SK-N-SH treated with all-trans-retinoic acid at 6 μM for 48 hours (cell line): ENCODE results near the gene SREBF1.
A peak's percentile ranks its signal among the peaks of the same experiment; 100 is the strongest.

ENCODE experiments used
- ATAC-seq: fragments of 200-7000 bp; cut with Tn5 transposase; 3 replicates; pipeline ENCODE4 v1.9.1; 2020; ENCODE audit warnings: mild to moderate bottlenecking, moderate library complexity
- ARNTL ChIP-seq: fragments of 450-650 bp; formaldehyde crosslinking; IDR thresholded peaks from 2 replicates; pipeline ENCODE4 v1.5.0; 2020; ENCODE audit warnings: low read depth, mild to moderate bottlenecking, moderate library complexity, borderline replicate concordance
- CREB5 ChIP-seq: fragments of 250-450 bp; sonication (Bioruptor Pico); IDR thresholded peaks from 2 replicates; pipeline ENCODE4 v1.5.1; 2020; ENCODE audit warnings: low read depth, mild to moderate bottlenecking, moderate library complexity
- CSDC2 ChIP-seq: fragments of 250-450 bp; sonication (Bioruptor Pico); IDR thresholded peaks from 2 replicates; pipeline ENCODE4 v1.5.0; 2020; ENCODE audit warnings: mild to moderate bottlenecking, moderate library complexity
- ESRRG ChIP-seq: fragments of 250-450 bp; sonication (Bioruptor Pico); IDR thresholded peaks from 2 replicates; pipeline ENCODE4 v1.6.1; 2021; ENCODE audit warnings: mild to moderate bottlenecking
- GLIS3 ChIP-seq: fragments of 250-450 bp; sonication (Bioruptor Pico); IDR thresholded peaks from 2 replicates; pipeline ENCODE4 v1.5.0; 2020; ENCODE audit warnings: mild to moderate bottlenecking, moderate library complexity
- ISL1 ChIP-seq: fragments of 250-450 bp; sonication (Bioruptor Pico); IDR thresholded peaks from 2 replicates; pipeline ENCODE4 v2.1.2; 2022; ENCODE audit warnings: mild to moderate bottlenecking, moderate library complexity
- OSR1 ChIP-seq: fragments of 250-450 bp; sonication (Bioruptor Pico); IDR thresholded peaks from 2 replicates; pipeline ENCODE4 v1.8.0; 2022; ENCODE audit warnings: moderate library complexity, mild to moderate bottlenecking, inconsistent platforms
- POU6F1 ChIP-seq: fragments of 250-450 bp; sonication (Bioruptor Pico); IDR thresholded peaks from 2 replicates; pipeline ENCODE4 v1.8.0; 2021; ENCODE audit warnings: low read depth, mild to moderate bottlenecking, moderate library complexity, borderline replicate concordance
- PPARA ChIP-seq: fragments of 250-450 bp; sonication (Bioruptor Pico); IDR thresholded peaks from 2 replicates; pipeline ENCODE4 v1.5.0; 2020; ENCODE audit warnings: mild to moderate bottlenecking, borderline replicate concordance
- RARB ChIP-seq: fragments of 250-450 bp; sonication (Bioruptor Pico); IDR thresholded peaks from 2 replicates; pipeline ENCODE4 v1.8.0; 2021; ENCODE audit warnings: mild to moderate bottlenecking, moderate library complexity
- SNAI2 ChIP-seq: fragments of 250-450 bp; sonication (Bioruptor Pico); IDR thresholded peaks from 2 replicates; pipeline ENCODE4 v1.5.0; 2020; ENCODE audit warnings: mild to moderate bottlenecking, moderate library complexity
- TCF4 ChIP-seq: fragments of 250-450 bp; sonication (Bioruptor Pico); IDR thresholded peaks from 2 replicates; pipeline ENCODE4 v1.8.0; 2021; ENCODE audit warnings: mild to moderate bottlenecking, moderate library complexity, borderline replicate concordance
- TOX ChIP-seq: fragments of 250-450 bp; sonication (Bioruptor Pico); IDR thresholded peaks from 2 replicates; pipeline ENCODE4 v1.8.0; 2021; ENCODE audit warnings: mild to moderate bottlenecking, moderate library complexity, borderline replicate concordance
- TSHZ2 ChIP-seq: fragments of 250-450 bp; sonication (Bioruptor Pico); IDR thresholded peaks from 2 replicates; pipeline ENCODE4 v1.5.0; 2020; ENCODE audit warnings: mild to moderate bottlenecking, moderate library complexity
- ZC3H10 ChIP-seq: fragments of 250-450 bp; sonication (Bioruptor Pico); IDR thresholded peaks from 2 replicates; pipeline ENCODE4 v1.5.1; 2021; ENCODE audit warnings: mild to moderate bottlenecking, moderate library complexity
- ZFP3 ChIP-seq: fragments of 250-450 bp; sonication (Bioruptor Pico); IDR thresholded peaks from 2 replicates; pipeline ENCODE4 v1.5.0; 2020; ENCODE audit warnings: mild to moderate bottlenecking, moderate library complexity
- ZFP30 ChIP-seq: fragments of 450-650 bp; formaldehyde crosslinking; IDR thresholded peaks from 2 replicates; pipeline ENCODE4 v1.5.0; 2022; ENCODE audit warnings: mild to moderate bottlenecking, moderate library complexity
- ZNF565 ChIP-seq: fragments of 450-650 bp; formaldehyde crosslinking; conservative IDR thresholded peaks from 2 replicates; pipeline ENCODE4 v1.5.0; 2020; ENCODE audit warnings: low read depth, mild to moderate bottlenecking, moderate library complexity
- ZNF70 ChIP-seq: fragments of 450-650 bp; formaldehyde crosslinking; IDR thresholded peaks from 2 replicates; pipeline ENCODE4 v1.5.0; 2020; ENCODE audit warnings: mild to moderate bottlenecking, moderate library complexity
- ZNF8 ChIP-seq: fragments of 450-650 bp; formaldehyde crosslinking; IDR thresholded peaks from 2 replicates; pipeline ENCODE4 v1.5.0; 2020; ENCODE audit warnings: mild to moderate bottlenecking, moderate library complexity
- TF ChIP-seq, protein P1 (sequence below): fragments of 250-450 bp; sonication (Bioruptor Pico); IDR thresholded peaks from 2 replicates; pipeline ENCODE4 v1.8.0; 2020; ENCODE audit warnings: mild to moderate bottlenecking, moderate library complexity, borderline replicate concordance
- TF ChIP-seq, protein P2 (sequence below): fragments of 250-450 bp; sonication (Bioruptor Pico); IDR thresholded peaks from 2 replicates; pipeline ENCODE4 v1.5.1; 2021; ENCODE audit warnings: mild to moderate bottlenecking, moderate library complexity

SREBF1 gene

GRCh38 chr17:17831208-17832031, 5.4 kb downstream of the SREBF1 start:
- TF ChIP-seq POU6F1 (no peak), ZFP30 (CRISPR knock-in tag) (no peak), SNAI2 (CRISPR knock-in tag) (no peak), ZFP3 (CRISPR knock-in tag) (no peak), ZC3H10 (CRISPR knock-in tag) (no peak), TSHZ2 (CRISPR knock-in tag) (peak; percentile 88), ZNF70 (CRISPR knock-in tag) (peak; percentile 79; the same call in 1 of the 2 replicates), ZNF565 (0 out of 2 replicates have a peak, but pooled peaks have one; percentile 47), ZNF8 (no peak), PPARA (CRISPR knock-in tag) (no peak), ISL1 (CRISPR knock-in tag) (no peak), CREB5 (no peak), CSDC2 (CRISPR knock-in tag) (no peak), GLIS3 (CRISPR knock-in tag) (no peak), OSR1 (CRISPR knock-in tag) (no peak), ESRRG (no peak), ARNTL (no peak), TCF4 (CRISPR knock-in tag) (peak; percentile 94), TOX (CRISPR knock-in tag) (no peak)
- TF ChIP-seq, protein P1, sequence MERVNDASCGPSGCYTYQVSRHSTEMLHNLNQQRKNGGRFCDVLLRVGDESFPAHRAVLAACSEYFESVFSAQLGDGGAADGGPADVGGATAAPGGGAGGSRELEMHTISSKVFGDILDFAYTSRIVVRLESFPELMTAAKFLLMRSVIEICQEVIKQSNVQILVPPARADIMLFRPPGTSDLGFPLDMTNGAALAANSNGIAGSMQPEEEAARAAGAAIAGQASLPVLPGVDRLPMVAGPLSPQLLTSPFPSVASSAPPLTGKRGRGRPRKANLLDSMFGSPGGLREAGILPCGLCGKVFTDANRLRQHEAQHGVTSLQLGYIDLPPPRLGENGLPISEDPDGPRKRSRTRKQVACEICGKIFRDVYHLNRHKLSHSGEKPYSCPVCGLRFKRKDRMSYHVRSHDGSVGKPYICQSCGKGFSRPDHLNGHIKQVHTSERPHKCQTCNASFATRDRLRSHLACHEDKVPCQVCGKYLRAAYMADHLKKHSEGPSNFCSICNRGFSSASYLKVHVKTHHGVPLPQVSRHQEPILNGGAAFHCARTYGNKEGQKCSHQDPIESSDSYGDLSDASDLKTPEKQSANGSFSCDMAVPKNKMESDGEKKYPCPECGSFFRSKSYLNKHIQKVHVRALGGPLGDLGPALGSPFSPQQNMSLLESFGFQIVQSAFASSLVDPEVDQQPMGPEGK (CRISPR knock-in tag), result no peak
- TF ChIP-seq, protein P2, sequence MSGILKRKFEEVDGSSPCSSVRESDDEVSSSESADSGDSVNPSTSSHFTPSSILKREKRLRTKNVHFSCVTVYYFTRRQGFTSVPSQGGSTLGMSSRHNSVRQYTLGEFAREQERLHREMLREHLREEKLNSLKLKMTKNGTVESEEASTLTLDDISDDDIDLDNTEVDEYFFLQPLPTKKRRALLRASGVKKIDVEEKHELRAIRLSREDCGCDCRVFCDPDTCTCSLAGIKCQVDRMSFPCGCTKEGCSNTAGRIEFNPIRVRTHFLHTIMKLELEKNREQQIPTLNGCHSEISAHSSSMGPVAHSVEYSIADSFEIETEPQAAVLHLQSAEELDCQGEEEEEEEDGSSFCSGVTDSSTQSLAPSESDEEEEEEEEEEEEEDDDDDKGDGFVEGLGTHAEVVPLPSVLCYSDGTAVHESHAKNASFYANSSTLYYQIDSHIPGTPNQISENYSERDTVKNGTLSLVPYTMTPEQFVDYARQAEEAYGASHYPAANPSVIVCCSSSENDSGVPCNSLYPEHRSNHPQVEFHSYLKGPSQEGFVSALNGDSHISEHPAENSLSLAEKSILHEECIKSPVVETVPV (CRISPR knock-in tag), result no peak; the same call in 1 of the 2 replicates
- ATAC-seq, result no peak; the same call in 2 of the 3 replicates

DNA sequence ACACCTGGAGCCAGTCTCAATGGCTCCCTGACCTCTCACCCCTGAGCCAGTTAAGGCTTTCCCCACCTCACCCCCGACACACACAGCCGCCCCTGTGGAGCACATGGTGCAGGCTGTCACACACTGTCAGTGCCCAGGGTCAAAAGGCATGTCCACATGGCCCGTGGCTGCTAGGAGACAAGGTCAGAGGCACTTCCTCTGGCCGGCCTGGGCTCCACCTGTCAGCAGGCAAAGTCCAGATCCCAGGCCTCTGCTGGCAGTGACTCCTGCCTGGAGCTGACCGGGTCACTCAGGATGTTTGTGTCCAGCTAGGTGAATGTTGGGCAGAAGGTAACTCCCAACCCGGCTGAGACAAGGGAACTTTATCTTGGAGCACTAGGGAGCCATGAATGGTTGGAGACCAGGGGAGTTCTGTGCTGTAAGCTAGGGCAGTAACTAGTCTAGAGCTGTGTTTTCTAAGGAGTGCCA, 6.0 kb downstream of the SREBF1 start:
- TF ChIP-seq ISL1 (CRISPR knock-in tag), result no peak
- TF ChIP-seq TSHZ2 (CRISPR knock-in tag), result no peak
- no peak for TF ChIP-seq RARB (CRISPR knock-in tag)
- ATAC-seq, result no peak
